ENCODE results near the gene BPIFB6. TPM values are rescaled to one million over a fixed set of nuclear protein-coding genes. Genes with fewer than 3 reads are reported as not detected.

The BPIFB6 gene
- total RNA-seq, 1 experiment from 2014 or later = not detected

- no peak for TF ChIP-seq ZNF281 (CRISPR knock-in tag; IDR thresholded peaks at IDR 0.05)
Observed at GRCh38 chr20:33026779-33027759, 4.4 kb upstream of the BPIFB6 start (continued).

- TF ChIP-seq TP53 (CRISPR knock-in tag; IDR thresholded peaks at IDR 0.05) = no peak
- TF ChIP-seq ZNF219 (CRISPR knock-in tag; IDR thresholded peaks at IDR 0.05; ENCODE audit: borderline replicate concordance) = no peak
- TF ChIP-seq ZNF532 (CRISPR knock-in tag; IDR thresholded peaks at IDR 0.05; ENCODE audit: borderline replicate concordance) = no peak
- TF ChIP-seq GTF2I (CRISPR knock-in tag; conservative IDR thresholded peaks at IDR 0.05) = no peak
- TF ChIP-seq GRHL2 (CRISPR knock-in tag; IDR thresholded peaks at IDR 0.05; ENCODE audit: insufficient replicate concordance, severe bottlenecking) = no peak
- TF ChIP-seq USF2 (CRISPR knock-in tag; IDR thresholded peaks at IDR 0.05) = no peak
- TF ChIP-seq ATF3 (CRISPR knock-in tag; conservative IDR thresholded peaks at IDR 0.05) = no peak
- TF ChIP-seq ELF4 (CRISPR knock-in tag; IDR thresholded peaks at IDR 0.05; ENCODE audit: low read depth) = no peak
- TF ChIP-seq ZNF396 (CRISPR knock-in tag; IDR thresholded peaks at IDR 0.05; ENCODE audit: borderline replicate concordance) = no peak
- TF ChIP-seq FOXK1 (CRISPR knock-in tag; IDR thresholded peaks at IDR 0.05) = no peak
- no peak for TF ChIP-seq GABPB1 (CRISPR knock-in tag; IDR thresholded peaks at IDR 0.05)
- peaks cover 1% of the 10 kb centered on the region; the same call in 1 of the 2 replicates for H3K9me3 Mint-ChIP-seq
- no peak overlapping the region for H3K27ac Mint-ChIP-seq
- H3K27me3 Mint-ChIP-seq (ENCODE audit: low read depth) = peaks cover under 1% of the 10 kb centered on the region
- H3K36me3 Mint-ChIP-seq = no peaks in the 10 kb centered on the region
- ChIA-PET CTCF (interaction anchor here (0.8 kb wide), 1 partner anchor 134 kb away, joined by 3 read pairs; no protein-coding TSS in a partner anchor), POLR2A (no interaction called here)
- H3K4me3 Mint-ChIP-seq = no peak overlapping the region
- ATAC-seq = no peak
- DNase-seq (ENCODE audit: low spot score) = no peak
- no peaks in the 10 kb centered on the region for H3K4me1 Mint-ChIP-seq
Observed at GRCh38 chr20:33027769-33028751, 3.4 kb upstream of the BPIFB6 start.
